ENCODE data around the gene EP400.
"Not testable (repeated sequence)": the region's sequence is repeated elsewhere in the genome, so short reads cannot be mapped to it uniquely, and the experiment has no call there.

Gene EP400

DNA sequence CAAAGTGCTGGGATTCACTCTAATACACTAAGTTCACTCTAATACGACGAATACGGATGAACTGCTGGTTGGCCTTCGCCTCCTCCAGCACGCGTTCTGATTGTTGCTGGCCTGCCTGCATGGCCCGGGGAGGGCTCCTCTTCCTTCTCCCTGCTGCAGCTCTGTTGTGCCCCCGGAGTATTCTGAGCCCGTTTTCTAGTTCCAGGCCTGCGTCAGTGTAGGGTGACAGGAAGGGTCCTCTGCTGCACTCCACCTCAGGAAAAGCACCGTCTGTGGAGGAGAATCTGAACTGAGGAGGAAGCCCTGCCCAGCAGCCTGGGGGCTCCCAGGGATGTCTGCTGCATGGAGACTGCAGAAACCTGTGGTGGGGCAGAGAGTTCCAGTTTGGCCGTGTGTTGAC, 150.0 kb downstream of the EP400 start:
- no peak overlapping the region for H3K4me3 ChIP-seq (ENCODE audit: low read depth, low read length)
- DNase-seq (ENCODE audit: low read depth) = no peak
- TF ChIP-seq POLR2A (IDR thresholded peaks at IDR 0.05; ENCODE audit: extremely low read depth, insufficient read length) = no peak
- TF ChIP-seq, protein P1, sequence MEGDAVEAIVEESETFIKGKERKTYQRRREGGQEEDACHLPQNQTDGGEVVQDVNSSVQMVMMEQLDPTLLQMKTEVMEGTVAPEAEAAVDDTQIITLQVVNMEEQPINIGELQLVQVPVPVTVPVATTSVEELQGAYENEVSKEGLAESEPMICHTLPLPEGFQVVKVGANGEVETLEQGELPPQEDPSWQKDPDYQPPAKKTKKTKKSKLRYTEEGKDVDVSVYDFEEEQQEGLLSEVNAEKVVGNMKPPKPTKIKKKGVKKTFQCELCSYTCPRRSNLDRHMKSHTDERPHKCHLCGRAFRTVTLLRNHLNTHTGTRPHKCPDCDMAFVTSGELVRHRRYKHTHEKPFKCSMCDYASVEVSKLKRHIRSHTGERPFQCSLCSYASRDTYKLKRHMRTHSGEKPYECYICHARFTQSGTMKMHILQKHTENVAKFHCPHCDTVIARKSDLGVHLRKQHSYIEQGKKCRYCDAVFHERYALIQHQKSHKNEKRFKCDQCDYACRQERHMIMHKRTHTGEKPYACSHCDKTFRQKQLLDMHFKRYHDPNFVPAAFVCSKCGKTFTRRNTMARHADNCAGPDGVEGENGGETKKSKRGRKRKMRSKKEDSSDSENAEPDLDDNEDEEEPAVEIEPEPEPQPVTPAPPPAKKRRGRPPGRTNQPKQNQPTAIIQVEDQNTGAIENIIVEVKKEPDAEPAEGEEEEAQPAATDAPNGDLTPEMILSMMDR (IDR thresholded peaks at IDR 0.05; ENCODE audit: low read depth, low read length) = no peak
- no peak for TF ChIP-seq MYC (IDR thresholded peaks at IDR 0.05; ENCODE audit: low read depth, low read length)
- no peak for TF ChIP-seq MAX (IDR thresholded peaks at IDR 0.05; ENCODE audit: low read depth, low read length)

- TF ChIP-seq MAX (IDR thresholded peaks at IDR 0.05; ENCODE audit: low read depth, low read length) = no peak
- no peak overlapping the region for H3K4me3 ChIP-seq (ENCODE audit: low read depth, low read length)
- no peak for DNase-seq (ENCODE audit: low read depth)
Observed at GRCh38 chr12:132100306-132101065, 150.7 kb downstream of the EP400 start.

- DNase-seq (ENCODE audit: low read depth) = no peak
- TF ChIP-seq POLR2A (IDR thresholded peaks at IDR 0.05; ENCODE audit: extremely low read depth, insufficient read length) (no peak), MAX (IDR thresholded peaks at IDR 0.05; ENCODE audit: low read depth, low read length) (no peak), MYC (IDR thresholded peaks at IDR 0.05; ENCODE audit: low read depth, low read length) (no peak)
- TF ChIP-seq, protein P1 (IDR thresholded peaks at IDR 0.05; ENCODE audit: low read depth, low read length) = no peak
Observed at GRCh38 chr12:132102297-132102696, 152.6 kb downstream of the EP400 start.

DNA sequence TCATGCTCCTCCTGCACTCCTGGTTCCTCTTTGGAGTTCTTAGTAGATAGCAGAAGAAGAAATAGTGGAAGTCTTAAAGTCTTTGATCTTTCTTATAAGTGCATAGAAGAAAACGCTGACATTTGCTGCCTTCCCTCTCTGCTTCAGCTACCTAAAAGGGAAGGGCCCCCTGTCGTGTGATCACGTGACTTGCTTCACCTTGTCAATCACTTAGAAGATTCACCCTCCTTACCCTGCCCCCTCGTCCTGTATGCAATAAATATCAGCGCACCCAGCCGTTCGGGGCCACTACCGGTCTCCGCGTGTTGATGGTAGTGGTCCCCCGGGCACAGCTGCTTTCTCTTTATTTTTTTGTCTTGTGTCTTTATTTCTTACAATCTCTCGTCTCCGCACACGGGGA, 153.3 kb downstream of the EP400 start:
- DNase-seq (ENCODE audit: low read depth); H3K4me3 ChIP-seq (ENCODE audit: low read depth, low read length): not testable (repeated sequence)

More at GRCh38 chr12:132102297-132102696, 152.6 kb downstream of the EP400 start:
- no peak overlapping the region for H3K4me3 ChIP-seq (ENCODE audit: low read depth, low read length)

DNA sequence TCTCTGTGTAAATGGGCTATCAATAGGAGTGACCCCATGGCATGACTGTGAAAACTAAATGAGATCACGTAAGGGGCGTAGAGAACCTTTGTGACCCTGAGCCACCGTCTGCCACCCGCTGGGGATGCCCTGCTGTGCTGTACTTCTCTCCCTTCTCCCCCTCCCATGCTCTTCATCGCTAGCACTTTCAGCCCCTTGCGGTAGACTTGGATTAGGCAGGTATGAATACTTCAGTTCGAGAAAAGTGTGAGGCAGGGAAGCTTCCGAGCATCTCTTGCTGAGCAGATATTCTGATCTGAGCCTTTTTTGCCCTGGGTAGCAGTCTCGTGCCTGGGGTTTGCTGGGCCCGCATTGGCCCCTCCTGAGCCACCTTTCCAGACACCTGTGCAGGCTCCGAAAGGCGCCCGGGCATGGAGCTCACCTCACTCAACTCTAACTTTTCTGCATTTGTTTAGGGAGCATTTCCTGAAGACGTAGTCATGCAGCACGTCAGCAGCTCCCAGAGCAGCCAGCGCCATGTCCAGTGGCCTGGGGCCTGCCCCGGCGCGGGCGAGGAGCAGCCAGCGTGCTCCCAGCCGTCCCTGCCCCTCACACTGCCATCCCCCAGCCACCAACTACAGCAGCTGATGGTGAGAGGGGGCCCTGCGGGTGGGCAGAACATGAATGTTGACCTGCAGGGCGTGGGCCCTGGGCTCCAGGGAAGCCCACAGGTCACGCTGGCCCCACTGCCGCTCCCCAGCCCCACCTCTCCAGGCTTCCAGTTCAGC, 154.0 kb downstream of the EP400 start:
- H3K4me3 ChIP-seq (ENCODE audit: low read depth, low read length) = no peak overlapping the region
- TF ChIP-seq, protein P1 (IDR thresholded peaks at IDR 0.05; ENCODE audit: low read depth, low read length) = no peak
- TF ChIP-seq MYC (IDR thresholded peaks at IDR 0.05; ENCODE audit: low read depth, low read length) (no peak), MAX (IDR thresholded peaks at IDR 0.05; ENCODE audit: low read depth, low read length) (no peak)
- no peak for DNase-seq (ENCODE audit: low read depth)

DNA sequence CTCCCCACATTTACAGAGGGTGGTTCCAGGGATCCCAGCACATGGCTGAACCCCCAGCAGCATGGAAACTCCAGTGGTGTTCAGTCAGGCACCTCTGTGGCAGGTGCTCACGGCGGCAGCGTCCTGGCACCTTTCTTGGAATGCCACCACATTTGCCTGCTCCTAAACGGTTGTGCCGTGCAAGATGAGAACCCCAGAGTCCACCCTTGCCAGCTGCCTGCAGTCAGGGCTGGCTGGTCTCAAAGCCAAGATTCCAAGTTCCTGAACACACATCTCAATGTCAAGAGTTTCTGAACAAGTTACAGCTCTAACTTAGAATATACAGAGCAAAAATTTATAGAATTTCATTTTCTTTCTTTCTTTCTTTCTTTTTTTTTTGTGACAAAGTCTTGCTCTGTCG, 155.7 kb downstream of the EP400 start:
- H3K4me3 ChIP-seq (ENCODE audit: low read depth, low read length) = no peak overlapping the region
- DNase-seq (ENCODE audit: low read depth) = no peak
- TF ChIP-seq MAX (IDR thresholded peaks at IDR 0.05; ENCODE audit: low read depth, low read length) (no peak), MYC (IDR thresholded peaks at IDR 0.05; ENCODE audit: low read depth, low read length) (no peak)

- DNase-seq (ENCODE audit: low read depth) = no peak
- H3K4me3 ChIP-seq (ENCODE audit: low read depth, low read length) = no peak overlapping the region
- TF ChIP-seq MYC (IDR thresholded peaks at IDR 0.05; ENCODE audit: low read depth, low read length) (no peak), POLR2A (IDR thresholded peaks at IDR 0.05; ENCODE audit: extremely low read depth, insufficient read length) (no peak), MAX (IDR thresholded peaks at IDR 0.05; ENCODE audit: low read depth, low read length) (no peak)
- TF ChIP-seq, protein P1 (IDR thresholded peaks at IDR 0.05; ENCODE audit: low read depth, low read length) = no peak
Observed at GRCh38 chr12:132106921-132107320, 157.2 kb downstream of the EP400 start.

Measured in NB4 (cell line).